Brain pericyte (primary cell): ENCODE measurements around the gene PTGFR.

ENCODE experiments used
- DNase-seq: peaks from one replicate; pipeline ENCODE4 v3.0.0-alpha.2; 2012; ENCODE audit warnings: low read depth, low spot score

PTGFR gene

GRCh38 chr1:78520216-78520615, 29.4 kb downstream of the PTGFR start:
- no peak for DNase-seq

DNA sequence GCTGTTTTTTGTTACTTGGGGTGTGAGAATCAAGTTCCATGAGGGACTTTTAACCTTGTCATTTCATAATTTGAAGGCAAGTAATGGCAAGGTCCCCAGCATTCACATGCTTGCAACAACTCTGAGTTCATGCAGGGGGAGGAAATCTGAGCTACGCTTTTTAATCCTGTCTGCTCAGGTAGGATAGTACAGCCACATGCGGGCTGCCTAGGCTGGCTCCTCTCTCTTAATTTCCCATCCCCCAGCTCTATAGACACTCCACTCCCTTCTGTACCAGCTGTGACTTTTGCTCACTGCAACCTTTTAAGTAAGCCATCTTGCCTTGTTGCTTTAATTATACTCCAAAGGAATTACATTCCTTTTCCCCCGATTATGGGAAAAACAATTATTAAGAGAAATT, 30.1 kb downstream of the PTGFR start:
- no peak for DNase-seq

GRCh38 chr1:78522136-78522535, 31.4 kb downstream of the PTGFR start:
- DNase-seq = no peak

- DNase-seq = no peak
Measured at GRCh38 chr1:78526496-78526895, 35.7 kb downstream of the PTGFR start.

- no peak for DNase-seq
Measured at GRCh38 chr1:78527706-78528105, 36.9 kb downstream of the PTGFR start.

DNA sequence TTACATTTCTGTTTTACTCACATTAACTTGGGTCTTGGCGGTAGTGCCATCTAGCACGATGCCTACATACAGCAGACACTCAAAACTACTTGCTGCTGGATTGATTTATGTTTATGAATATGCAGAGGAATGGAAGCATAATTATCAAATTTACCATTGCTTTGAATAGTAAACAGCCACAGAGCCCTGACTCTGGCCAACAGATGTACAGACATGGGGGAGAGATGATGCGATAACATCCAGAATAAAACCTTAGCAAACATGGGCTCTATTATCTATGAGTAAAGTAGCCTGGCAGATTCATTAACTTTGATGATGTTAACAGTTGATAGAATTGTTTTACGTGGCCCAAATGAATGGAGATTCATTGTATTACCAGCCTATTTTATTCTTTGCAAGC, 42.8 kb downstream of the PTGFR start:
- DNase-seq = no peak

GRCh38 chr1:78535286-78535685, 44.5 kb downstream of the PTGFR start:
- no peak for DNase-seq

DNA sequence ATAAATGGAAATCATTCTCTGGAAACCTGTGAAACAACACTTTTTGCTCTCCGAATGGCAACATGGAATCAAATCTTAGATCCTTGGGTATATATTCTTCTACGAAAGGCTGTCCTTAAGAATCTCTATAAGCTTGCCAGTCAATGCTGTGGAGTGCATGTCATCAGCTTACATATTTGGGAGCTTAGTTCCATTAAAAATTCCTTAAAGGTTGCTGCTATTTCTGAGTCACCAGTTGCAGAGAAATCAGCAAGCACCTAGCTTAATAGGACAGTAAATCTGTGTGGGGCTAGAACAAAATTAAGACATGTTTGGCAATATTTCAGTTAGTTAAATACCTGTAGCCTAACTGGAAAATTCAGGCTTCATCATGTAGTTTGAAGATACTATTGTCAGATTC, 45.7 kb downstream of the PTGFR start:
- no peak for DNase-seq

DNA sequence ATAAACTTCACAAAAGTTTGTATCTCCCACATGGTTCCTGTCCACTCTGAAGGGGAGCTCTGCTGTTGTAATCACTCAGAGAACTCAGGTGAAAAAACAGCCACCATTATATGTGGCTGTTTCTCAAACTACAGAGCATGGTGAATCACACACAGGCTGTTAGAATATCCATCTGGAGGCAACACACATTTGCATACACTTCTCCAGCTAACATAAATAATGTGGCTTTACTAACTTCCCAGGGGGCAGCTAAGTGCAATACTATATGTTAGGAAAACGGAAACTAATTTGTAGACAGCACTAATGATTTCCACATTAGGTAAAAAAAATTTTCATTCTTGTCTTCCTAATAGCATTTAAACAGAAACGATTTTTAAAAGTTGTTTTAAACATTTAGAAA, 49.3 kb downstream of the PTGFR start:
- no peak for DNase-seq

DNA sequence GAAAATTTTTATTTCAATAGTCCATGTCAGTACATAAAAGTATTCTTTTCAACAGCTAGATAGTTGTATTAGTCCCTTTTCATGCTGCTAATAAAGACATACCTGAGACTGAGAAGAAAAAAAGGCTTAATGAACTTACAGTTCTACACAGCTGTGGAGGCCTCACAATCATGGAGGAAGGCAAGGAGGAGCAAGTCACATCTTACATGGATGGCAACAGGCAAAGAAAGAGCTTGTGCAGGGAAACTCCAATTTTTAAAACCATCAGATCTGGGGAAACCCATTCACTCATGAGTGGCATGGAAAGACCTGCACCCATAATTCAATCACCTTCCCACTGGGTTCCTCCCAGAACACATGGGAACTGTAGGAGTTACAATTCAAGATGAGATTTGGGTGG, 50.7 kb downstream of the PTGFR start:
- DNase-seq = no peak

GRCh38 chr1:78543941-78544643, 53.3 kb downstream of the PTGFR start:
- no peak for DNase-seq

- no peak for DNase-seq
Measured at GRCh38 chr1:78547081-78547480, 56.3 kb downstream of the PTGFR start.

DNA sequence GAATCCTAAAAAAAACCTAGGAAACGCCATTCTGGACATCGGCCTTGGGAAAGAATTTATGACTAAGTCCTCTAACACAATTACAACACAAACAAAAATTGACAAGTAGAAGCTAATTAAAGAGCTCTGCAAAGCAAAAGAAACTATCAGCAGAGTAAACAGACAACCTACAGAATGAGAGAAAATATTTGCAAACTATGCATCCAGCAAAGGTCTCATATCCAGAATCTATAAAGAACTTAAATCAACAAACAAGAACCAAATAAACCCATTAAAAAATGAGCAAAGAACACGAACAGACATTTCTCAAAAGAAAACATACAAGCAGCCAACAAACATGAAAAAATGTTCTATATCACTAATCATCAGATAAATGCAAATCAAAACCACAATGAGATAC, 58.6 kb downstream of the PTGFR start:
- DNase-seq = no peak

- no peak for DNase-seq
Measured at GRCh38 chr1:78549891-78550290, 59.1 kb downstream of the PTGFR start.

- no peak for DNase-seq
Measured at GRCh38 chr1:78553859-78554258, 63.1 kb downstream of the PTGFR start.

DNA sequence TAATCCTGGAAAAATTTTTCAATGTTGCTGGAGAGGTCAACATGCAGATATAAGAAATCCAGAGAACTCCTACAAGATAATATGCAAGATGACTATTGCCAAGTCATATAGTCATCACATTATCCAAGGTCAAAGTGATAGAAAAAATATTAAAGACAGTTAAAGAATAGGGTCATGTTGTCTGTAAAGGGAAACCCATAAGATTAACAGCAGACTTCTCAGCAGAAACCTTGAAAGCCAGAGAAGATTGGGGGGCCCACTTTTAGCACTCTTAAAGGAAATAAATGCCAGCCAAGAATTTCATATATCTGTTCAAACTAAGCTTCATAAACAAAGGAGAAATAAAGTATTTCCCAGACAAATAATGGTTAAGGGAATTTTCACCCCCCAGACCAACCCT, 64.1 kb downstream of the PTGFR start:
- DNase-seq = no peak

- DNase-seq = no peak
Measured at GRCh38 chr1:78559680-78560079, 68.9 kb downstream of the PTGFR start.

DNA sequence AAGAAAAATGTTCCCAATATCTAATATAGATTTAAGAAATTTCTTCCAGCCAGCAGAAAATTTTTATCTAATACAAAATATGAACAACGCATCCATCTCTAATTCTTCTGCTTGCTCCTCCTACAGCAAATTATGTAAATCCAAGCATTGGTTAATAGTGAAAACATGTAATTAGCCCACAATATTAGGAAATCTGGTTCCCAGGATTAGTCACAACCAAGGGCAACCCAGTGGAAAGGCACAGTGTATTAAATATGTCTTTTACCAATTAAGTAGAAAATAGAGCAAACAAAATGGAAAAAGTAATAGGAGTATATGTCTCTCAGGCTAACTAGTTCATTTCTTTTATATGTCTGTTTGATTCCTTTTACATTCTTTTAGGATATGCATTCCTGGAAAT, 70.0 kb downstream of the PTGFR start:
- no peak for DNase-seq

DNA sequence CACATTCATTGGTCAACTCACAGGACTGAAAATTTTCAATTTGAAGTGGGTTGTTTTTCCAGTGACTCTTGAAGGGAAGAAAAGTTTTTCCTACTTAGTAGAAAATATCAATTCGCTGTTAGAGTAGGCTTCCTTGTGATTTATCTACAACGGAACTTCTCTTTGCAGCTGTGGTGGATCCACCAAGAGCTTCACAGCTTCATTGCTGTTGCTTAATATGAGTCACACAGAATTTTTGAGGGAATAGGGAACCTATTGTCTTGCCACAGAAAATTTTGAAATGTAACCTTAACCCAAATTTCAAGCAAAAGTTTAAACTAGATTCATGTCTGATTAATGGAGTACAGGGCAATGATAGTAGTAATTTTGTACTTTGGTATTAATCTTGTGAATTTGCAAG, 71.1 kb downstream of the PTGFR start:
- no peak for DNase-seq

GRCh38 chr1:78565393-78565792, 74.6 kb downstream of the PTGFR start:
- no peak for DNase-seq

DNA sequence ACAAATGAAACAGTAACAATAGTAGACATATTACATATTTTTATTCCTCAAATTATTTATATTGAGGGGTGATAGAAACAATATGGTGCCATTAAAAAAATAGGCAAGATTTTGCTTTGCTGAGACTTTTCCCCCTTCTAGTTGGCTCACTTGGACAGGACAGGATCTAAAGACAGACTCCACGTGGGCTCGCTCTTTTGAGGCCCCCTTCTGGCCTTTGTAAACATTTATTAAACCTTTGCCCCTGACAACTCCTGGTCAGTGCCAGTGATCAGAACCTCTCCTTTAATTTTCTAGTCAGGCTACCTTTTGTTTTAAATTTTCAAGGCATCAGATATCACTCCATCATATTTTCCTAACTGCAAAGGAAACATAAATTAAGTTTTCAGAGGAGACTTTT, 79.8 kb downstream of the PTGFR start:
- no peak for DNase-seq

DNA sequence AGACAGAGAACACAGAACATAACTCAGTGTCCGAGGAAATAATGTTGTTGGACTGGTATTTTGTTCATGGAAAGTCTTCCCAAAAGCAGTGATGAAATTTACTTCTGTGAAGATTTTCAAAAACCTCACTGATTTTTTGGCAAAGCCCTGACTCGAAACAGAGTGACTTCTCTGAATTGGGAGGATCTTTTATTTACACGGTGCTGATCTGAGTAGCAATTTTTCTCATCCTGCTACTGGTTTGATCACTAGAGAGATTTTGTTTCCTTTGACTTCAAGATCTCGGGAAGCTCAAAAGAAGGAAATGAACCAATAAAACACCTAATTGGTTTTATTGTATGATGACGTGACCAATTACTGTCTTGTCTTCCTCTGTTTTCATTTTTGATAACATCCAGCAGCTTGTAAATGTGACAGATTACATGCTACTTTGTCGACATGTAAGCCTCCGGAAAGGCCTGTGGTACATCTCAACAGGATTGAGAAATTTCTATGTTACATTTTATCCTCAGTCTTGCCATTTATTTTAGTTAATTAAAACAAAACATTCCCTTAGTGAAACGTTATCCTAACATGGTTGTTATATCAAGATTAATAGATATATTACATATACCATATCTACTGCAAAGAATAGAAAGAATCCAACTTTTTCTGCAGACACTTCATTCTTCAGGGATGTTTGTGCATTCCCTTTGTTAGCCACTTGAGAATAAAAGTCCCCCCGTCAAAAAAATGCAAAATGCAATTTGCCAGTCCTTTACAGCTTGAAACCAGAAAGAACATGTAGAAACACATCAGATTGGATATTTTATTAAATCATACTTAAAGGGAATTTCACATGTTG, 86.7 kb downstream of the PTGFR start:
- DNase-seq = no peak

DNA sequence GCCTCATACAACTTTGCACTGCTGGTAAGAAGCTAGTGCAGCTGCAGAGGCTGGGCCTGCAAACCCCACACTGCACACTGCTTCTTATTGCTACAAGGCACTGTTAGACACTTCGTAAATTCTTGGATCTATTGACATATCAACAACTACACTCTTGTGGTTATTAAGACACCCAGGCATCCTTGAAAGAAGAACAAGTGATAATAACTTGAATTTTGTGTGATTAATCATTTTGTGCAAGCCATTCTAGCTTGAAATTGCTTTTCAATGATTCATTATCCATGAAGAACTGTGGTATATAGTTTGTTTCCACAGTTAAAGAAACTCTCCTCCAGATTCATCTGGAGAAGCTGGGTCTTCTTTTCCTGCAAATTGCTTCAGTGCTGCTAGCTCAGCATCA, 95.8 kb downstream of the PTGFR start:
- DNase-seq = no peak
